Glutamatergic neuron (in vitro differentiated cells): ENCODE measurements around the gene HOXC12. TPM values are rescaled to one million over a fixed set of nuclear protein-coding genes. Genes with fewer than 3 reads are reported as not detected.

Experiments used
- DNase-seq: peaks from one replicate; pipeline ENCODE4 v3.0.0; 2022
- H3K27ac Mint-ChIP-seq: one replicate; pipeline ENCODE4 v1.8.0; 2020; ENCODE audit warnings: mild to moderate bottlenecking, mixed read lengths, inconsistent platforms; ENCODE audit not compliant: unreplicated experiment
- H3K27me3 Mint-ChIP-seq: one replicate; pipeline ENCODE4 v1.8.0; 2020; ENCODE audit warnings: mild to moderate bottlenecking, moderate library complexity, mixed read lengths, inconsistent platforms; ENCODE audit not compliant: unreplicated experiment
- H3K36me3 Mint-ChIP-seq: one replicate; pipeline ENCODE4 v1.8.0; 2020; ENCODE audit warnings: mild to moderate bottlenecking, mixed read lengths, inconsistent platforms; ENCODE audit not compliant: unreplicated experiment
- H3K4me1 Mint-ChIP-seq: one replicate; pipeline ENCODE4 v1.8.0; 2020; ENCODE audit warnings: mild to moderate bottlenecking, low read depth, mixed read lengths, inconsistent platforms; ENCODE audit not compliant: unreplicated experiment
- H3K4me3 Mint-ChIP-seq: one replicate; pipeline ENCODE4 v1.8.0; 2020; ENCODE audit warnings: mild to moderate bottlenecking, mixed read lengths, inconsistent platforms; ENCODE audit not compliant: unreplicated experiment
- H3K9me3 Mint-ChIP-seq: one replicate; pipeline ENCODE4 v1.8.0; 2020; ENCODE audit warnings: mild to moderate bottlenecking, moderate library complexity, mixed read lengths, inconsistent platforms; ENCODE audit not compliant: unreplicated experiment
- total RNA-seq: library from RNA; stranded (reverse); fragmentation: NEBNext Ultra II Directional; extraction: Animal tissue kit (Norgen Biotek cat#: 25700); gene quantifications from one replicate; pipeline ENCODE4 v1.2.1, GENCODE V29; 2021; ENCODE audit not compliant: unreplicated experiment
- TF ChIP-seq, protein P1 (sequence below): fragments of 200-600 bp; sonication (generic); IDR thresholded peaks from one replicate; pipeline ENCODE4 v1.5.0; 2021; ENCODE audit not compliant: partially characterized antibody, unreplicated experiment

HOXC12 gene
- total RNA-seq, 1 donor from 2014 or later: not detected

GRCh38 chr12:53927220-53928029 is 27.3 kb upstream of the HOXC12 start:
- H3K36me3 Mint-ChIP-seq: no peaks in the 10 kb centered on the region
- no peaks in the 10 kb centered on the region for H3K4me1 Mint-ChIP-seq
- no peak for DNase-seq
- TF ChIP-seq, protein P1, sequence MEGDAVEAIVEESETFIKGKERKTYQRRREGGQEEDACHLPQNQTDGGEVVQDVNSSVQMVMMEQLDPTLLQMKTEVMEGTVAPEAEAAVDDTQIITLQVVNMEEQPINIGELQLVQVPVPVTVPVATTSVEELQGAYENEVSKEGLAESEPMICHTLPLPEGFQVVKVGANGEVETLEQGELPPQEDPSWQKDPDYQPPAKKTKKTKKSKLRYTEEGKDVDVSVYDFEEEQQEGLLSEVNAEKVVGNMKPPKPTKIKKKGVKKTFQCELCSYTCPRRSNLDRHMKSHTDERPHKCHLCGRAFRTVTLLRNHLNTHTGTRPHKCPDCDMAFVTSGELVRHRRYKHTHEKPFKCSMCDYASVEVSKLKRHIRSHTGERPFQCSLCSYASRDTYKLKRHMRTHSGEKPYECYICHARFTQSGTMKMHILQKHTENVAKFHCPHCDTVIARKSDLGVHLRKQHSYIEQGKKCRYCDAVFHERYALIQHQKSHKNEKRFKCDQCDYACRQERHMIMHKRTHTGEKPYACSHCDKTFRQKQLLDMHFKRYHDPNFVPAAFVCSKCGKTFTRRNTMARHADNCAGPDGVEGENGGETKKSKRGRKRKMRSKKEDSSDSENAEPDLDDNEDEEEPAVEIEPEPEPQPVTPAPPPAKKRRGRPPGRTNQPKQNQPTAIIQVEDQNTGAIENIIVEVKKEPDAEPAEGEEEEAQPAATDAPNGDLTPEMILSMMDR: no peak
- peaks cover 30% of the 10 kb centered on the region for H3K27me3 Mint-ChIP-seq
- no peak overlapping the region for H3K4me3 Mint-ChIP-seq
- H3K9me3 Mint-ChIP-seq: peaks cover 2% of the 10 kb centered on the region
- H3K27ac Mint-ChIP-seq: no peak overlapping the region

DNA sequence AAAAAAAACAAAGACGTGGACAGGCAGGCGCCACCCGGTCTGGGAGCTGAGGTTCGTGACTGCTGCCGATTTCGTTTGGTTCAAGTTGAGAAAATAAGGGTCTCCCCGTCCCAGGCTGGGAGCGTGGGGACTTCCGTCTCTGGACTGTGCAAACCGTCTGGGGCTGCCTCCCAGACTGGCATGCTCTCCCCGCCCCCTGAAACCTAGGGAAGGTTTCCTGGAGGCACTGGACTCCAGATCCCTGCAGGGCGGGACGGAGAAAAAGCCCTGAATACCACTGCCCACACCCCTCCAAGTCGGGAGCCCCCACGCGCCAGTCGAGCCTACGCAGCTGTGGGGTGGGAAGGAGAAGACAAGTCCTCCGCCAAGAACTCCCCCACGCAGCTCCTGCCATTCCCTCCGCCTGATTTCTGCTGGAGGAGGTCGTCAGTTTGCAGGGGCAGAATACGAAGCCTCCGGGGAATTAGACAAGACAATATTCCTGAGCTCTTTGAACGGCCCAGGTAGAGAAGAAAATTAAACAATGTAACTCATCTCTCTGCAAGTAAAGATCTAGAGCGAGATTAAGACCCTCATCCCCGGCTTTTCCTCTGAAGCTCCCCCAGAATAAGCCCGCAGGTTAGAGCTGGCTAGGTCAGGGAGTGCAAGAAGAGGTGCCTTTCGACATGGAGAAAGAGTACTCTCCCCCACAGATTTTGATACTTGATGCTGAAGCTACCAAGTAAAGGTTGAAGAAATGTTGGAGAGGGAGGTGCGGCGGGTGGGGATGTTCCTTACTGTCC is 26.5 kb upstream of the HOXC12 start:
- TF ChIP-seq, protein P1: no peak
- peaks cover 2% of the 10 kb centered on the region for H3K9me3 Mint-ChIP-seq
- peaks cover 34% of the 10 kb centered on the region for H3K27me3 Mint-ChIP-seq
- H3K36me3 Mint-ChIP-seq: no peaks in the 10 kb centered on the region
- DNase-seq: no peak
- H3K4me3 Mint-ChIP-seq: no peak overlapping the region
- no peak overlapping the region for H3K27ac Mint-ChIP-seq
- H3K4me1 Mint-ChIP-seq: no peaks in the 10 kb centered on the region

GRCh38 chr12:53929527-53929926 is 25.2 kb upstream of the HOXC12 start:
- TF ChIP-seq, protein P1: no peak
- Mint-ChIP-seq H3K36me3 (no peaks in the 10 kb centered on the region), H3K9me3 (peaks cover 2% of the 10 kb centered on the region), H3K27me3 (peaks cover 35% of the 10 kb centered on the region), H3K27ac (no peak overlapping the region), H3K4me3 (no peak overlapping the region), H3K4me1 (no peaks in the 10 kb centered on the region)
- no peak for DNase-seq

DNA sequence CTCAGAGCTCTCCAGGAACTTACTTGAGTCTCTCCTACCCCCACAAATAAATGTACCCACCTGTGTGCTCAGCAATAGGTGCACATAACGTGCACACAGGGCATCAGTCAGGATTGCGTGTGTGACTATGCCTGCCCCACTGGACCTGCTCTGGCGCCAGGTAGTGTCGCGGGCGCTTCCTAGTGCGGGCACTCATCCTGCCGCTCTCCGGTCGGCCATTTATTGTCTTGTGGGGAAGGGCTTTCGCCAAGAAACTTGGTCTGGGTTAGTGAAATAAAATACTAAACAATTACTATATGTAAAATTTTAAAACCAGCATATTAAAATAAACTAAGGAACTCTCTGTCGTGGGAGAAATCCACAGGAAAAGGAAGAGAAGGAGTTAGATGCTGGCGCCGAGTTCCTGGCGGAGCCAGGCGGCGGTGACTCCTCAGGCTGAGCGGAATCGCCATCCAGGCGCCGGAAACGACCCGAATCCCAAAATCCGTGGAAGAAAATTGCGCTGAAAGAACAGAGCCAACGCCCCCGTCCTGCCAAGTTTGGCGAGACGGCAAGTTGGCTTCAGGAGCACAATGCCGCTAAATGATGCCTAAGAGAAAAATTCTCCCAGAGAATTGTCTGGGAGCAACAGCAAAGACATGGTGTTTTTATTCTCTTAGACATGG is 24.0 kb upstream of the HOXC12 start:
- Mint-ChIP-seq H3K4me3 (no peak overlapping the region), H3K36me3 (no peaks in the 10 kb centered on the region), H3K9me3 (peaks cover 2% of the 10 kb centered on the region), H3K4me1 (peaks cover 1% of the 10 kb centered on the region), H3K27ac (no peak overlapping the region), H3K27me3 (peaks cover 43% of the 10 kb centered on the region)
- DNase-seq: no peak
- TF ChIP-seq, protein P1: no peak
